Liver (tissue), 3 donors: ENCODE results near the gene NXN.

ENCODE experiments used
- GABPA ChIP-seq, 2 donors: IDR thresholded peaks in 1 of 2; conservative IDR thresholded peaks in 1 of 2; 2 replicates each; pipeline ENCODE4 v1.6.1; 2016; ENCODE audit warnings: antibody characterized with exemption in 2 of 2, mild to moderate bottlenecking in 1 of 2, moderate library complexity in 1 of 2
- HNF4A ChIP-seq, 2 donors: conservative IDR thresholded peaks; 2 replicates each; pipeline ENCODE4 v1.6.1; 2016; ENCODE audit warnings: antibody characterized with exemption in 2 of 2, mild to moderate bottlenecking in 2 of 2
- JUND ChIP-seq, 2 donors: IDR thresholded peaks; 2 replicates each; pipeline ENCODE4 v1.6.1; 2016; ENCODE audit warnings: antibody characterized with exemption in 2 of 2
- RAD21 ChIP-seq, 2 donors: IDR thresholded peaks; 2 replicates each; pipeline ENCODE4 v1.6.1; 2016; ENCODE audit warnings: antibody characterized with exemption in 2 of 2, mild to moderate bottlenecking in 2 of 2
- REST ChIP-seq: IDR thresholded peaks from 2 replicates; pipeline ENCODE4 v1.6.1; 2016; ENCODE audit warnings: antibody characterized with exemption, mild to moderate bottlenecking
- SP1 ChIP-seq: IDR thresholded peaks from 2 replicates; pipeline ENCODE4 v1.6.1; 2018; ENCODE audit warnings: antibody characterized with exemption, mild to moderate bottlenecking
- YY1 ChIP-seq: IDR thresholded peaks from 2 replicates; pipeline ENCODE4 v1.6.1; 2016; ENCODE audit warnings: antibody characterized with exemption, mild to moderate bottlenecking
- TF ChIP-seq, protein P1 (sequence below): fragments of 150-350 bp; IDR thresholded peaks from 2 replicates; pipeline ENCODE4 v1.5.1; 2017; ENCODE audit warnings: improper control_type of control experiment, low read depth, low read length; ENCODE audit not compliant: missing input control
- donor health status: healthy.
- donor health status: healthy.

- TF ChIP-seq, protein P1, sequence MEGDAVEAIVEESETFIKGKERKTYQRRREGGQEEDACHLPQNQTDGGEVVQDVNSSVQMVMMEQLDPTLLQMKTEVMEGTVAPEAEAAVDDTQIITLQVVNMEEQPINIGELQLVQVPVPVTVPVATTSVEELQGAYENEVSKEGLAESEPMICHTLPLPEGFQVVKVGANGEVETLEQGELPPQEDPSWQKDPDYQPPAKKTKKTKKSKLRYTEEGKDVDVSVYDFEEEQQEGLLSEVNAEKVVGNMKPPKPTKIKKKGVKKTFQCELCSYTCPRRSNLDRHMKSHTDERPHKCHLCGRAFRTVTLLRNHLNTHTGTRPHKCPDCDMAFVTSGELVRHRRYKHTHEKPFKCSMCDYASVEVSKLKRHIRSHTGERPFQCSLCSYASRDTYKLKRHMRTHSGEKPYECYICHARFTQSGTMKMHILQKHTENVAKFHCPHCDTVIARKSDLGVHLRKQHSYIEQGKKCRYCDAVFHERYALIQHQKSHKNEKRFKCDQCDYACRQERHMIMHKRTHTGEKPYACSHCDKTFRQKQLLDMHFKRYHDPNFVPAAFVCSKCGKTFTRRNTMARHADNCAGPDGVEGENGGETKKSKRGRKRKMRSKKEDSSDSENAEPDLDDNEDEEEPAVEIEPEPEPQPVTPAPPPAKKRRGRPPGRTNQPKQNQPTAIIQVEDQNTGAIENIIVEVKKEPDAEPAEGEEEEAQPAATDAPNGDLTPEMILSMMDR = no peak
- no peak for TF ChIP-seq REST
- TF ChIP-seq JUND (IDR thresholded peaks at IDR 0.05) = no peak
- TF ChIP-seq YY1 = no peak
- TF ChIP-seq SP1 = no peak
- no peak for TF ChIP-seq RAD21 (IDR thresholded peaks at IDR 0.05)
- TF ChIP-seq GABPA (IDR thresholded peaks at IDR 0.05 in 1 of 2, conservative IDR thresholded peaks at IDR 0.05 in 1 of 2) = no peak
- no peak for TF ChIP-seq HNF4A (conservative IDR thresholded peaks at IDR 0.05)
These were observed 168.4 kb downstream of the NXN start for GRCh38 chr17:811051-811784.
